Coronary artery (tissue), 2 donors: Measurements from ENCODE around the gene GOLGA5.

ENCODE experiments used
- DNase-seq: peaks from one replicate; pipeline ENCODE4 v3.0.0-alpha.2; 2017; ENCODE audit warnings: low spot score
- H3K27ac ChIP-seq, 2 donors: fragments of 200-600 bp; sonication (generic); one replicate each; pipeline ENCODE4 v1.5.1; 2016 to 2019
- H3K4me3 ChIP-seq: fragments of 200-600 bp; sonication (generic); 2 replicates; pipeline ENCODE4 v1.5.1; 2016; ENCODE audit warnings: mild to moderate bottlenecking, moderate library complexity
- CTCF ChIP-seq: fragments of 200-600 bp; sonication (generic); IDR thresholded peaks from one replicate; pipeline ENCODE4 v1.5.1; 2019; ENCODE audit warnings: antibody characterized with exemption

Gene GOLGA5

DNA sequence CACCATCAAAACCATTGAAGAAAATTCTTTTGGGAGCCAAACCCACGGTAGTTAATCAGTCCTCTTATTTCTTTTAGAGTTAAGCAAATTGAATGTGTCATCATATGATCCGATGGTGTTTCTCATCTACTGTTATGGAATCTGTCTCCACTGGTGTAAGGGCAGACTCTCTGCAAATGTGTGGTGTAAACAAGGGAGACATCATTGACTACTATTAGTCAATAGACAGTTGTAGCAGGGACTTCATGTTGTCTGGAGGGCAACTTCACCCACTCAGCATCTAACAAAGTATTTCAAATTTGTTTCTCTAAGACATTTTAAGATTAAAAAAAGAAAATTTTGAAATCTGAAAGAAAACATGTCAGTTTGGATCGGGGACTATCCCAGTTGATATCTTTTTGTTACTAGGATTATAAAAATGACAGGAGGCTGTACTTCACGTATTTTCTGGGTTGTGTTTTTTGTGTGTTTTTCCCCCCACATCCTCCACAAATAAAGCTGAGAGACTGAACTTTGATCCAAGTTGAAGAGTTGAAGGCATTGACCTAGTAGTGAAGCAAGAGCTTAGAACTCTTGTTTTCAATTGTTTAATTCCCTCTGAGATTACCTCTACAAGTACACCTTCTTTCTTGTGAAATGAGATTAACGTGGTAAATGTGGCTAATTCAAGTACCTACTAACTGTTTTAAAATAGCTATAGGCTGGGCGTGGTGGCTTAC lies 4.0 kb downstream of the GOLGA5 start:
- DNase-seq = no peak
- Histone ChIP-seq H3K27ac (no peak overlapping the region), H3K4me3 (no peak overlapping the region)
- no peak for TF ChIP-seq CTCF

DNA sequence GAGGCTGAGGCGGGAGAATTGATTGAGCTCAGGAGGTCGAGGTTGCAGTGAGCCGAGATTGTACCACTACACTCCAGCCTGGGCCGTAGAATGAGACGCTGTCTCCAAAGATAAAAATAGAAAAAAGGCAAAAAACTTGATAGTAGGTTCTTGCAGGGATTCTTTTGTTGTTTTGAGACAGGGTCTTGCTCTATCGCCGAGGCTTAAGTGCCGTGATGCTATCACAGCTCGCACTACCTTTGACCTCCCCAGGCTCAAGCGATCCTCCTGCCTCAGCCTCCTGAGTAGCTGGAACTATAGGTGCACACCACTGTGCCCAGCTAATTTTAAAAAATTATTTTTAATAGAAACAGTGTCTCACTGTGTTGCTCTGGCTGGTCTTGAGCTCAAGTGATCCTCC lies 4.7 kb downstream of the GOLGA5 start:
- TF ChIP-seq CTCF = no peak
- no peak for DNase-seq
- no peak overlapping the region for H3K27ac ChIP-seq
- H3K4me3 ChIP-seq = no peak overlapping the region

GRCh38 chr14:92800012-92800411 lies 5.9 kb downstream of the GOLGA5 start:
- DNase-seq = no peak
- Histone ChIP-seq H3K4me3 (no peak overlapping the region), H3K27ac (no peak overlapping the region)
- TF ChIP-seq CTCF = no peak

DNA sequence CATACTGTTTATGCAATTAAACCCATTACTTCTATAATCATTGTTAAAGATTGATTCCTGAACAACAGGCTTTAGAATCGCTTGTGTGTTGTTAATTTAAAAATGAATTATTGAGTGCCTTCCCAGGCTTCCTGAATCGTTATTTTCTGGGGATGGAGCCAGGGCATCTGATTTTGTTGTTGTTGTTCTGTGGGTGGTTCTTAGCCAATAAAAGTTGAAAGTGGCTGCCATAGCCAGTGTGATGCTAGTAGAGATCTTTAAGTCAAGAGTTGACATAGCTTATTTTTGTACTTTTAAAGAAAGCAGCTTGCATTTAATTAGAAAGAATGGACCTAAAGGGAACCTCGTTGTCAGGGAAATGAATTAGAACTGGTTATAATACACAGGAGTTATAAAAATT lies 6.4 kb downstream of the GOLGA5 start:
- DNase-seq = no peak
- TF ChIP-seq CTCF = no peak
- no peak overlapping the region for H3K4me3 ChIP-seq

DNA sequence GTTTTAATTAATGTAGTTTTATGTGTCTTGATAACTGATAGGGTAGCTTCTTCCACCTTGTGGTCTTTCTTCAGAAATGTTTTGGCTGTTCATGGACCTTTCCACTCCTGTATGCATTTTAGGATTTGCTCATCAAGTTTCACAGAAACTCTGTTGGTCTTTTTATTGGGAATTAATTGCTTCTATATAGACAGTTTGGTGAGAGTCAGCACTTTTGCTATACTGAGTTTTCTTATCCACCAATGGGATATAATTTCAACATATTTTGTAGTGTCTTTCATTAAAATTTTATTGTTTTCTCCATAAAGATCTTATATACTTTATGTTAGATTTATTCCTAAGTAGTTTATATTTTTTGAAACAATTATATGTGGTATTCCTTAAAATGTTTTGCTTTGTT lies 7.8 kb downstream of the GOLGA5 start:
- H3K4me3 ChIP-seq = no peak overlapping the region
- DNase-seq = no peak
- H3K27ac ChIP-seq = no peak overlapping the region
- TF ChIP-seq CTCF = no peak

More for the DNA sequence above, 6.4 kb downstream of the GOLGA5 start:
- no peak overlapping the region for H3K27ac ChIP-seq

DNA sequence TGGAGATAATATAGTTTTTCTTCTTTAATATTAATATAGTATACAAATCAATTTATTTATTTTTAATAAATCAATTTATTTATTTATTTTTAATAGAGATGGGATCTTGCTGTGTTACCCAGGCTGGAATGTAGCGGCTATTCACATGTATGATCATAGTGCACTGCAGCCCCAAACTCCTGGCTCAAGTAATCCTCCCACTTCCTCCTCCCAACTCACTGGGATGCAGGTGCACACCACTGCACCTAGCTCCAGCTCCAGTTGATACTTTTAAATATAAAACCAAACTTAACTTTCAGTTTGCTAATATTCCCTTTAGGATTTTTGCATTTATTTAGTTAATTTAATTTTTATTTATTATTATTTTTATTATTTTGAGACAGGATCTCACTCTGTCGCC lies 8.6 kb downstream of the GOLGA5 start:
- no peak for DNase-seq
- Histone ChIP-seq H3K4me3 (no peak overlapping the region), H3K27ac (no peak overlapping the region)
- TF ChIP-seq CTCF = no peak

DNA sequence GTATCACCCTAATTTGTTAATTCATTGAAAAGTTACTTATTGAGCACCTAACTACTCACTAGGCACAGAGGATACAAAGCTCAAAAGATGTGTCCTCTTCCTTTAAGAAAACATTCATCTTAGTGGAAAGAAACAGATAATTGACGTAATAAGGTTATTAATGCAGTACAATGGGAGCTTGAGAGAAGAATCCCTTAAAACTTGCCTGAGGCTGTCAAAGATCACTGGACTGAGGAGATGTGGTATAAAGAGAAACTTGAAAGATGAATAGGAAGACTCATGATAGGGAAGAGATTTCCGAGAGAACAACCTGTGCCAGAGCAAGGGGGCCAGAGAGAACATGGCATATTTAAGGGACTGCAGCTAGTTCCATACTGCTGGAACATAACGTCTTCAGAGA lies 19.1 kb downstream of the GOLGA5 start:
- no peak for DNase-seq
- TF ChIP-seq CTCF = no peak
- no peak overlapping the region for H3K4me3 ChIP-seq
- no peak overlapping the region for H3K27ac ChIP-seq
